ENCODE results near the gene RPL41.

- TF ChIP-seq CTCF (IDR thresholded peaks at IDR 0.05) (no peak), YY1 (IDR thresholded peaks at IDR 0.05; ENCODE audit: low read depth) (no peak), TEAD4 (IDR thresholded peaks at IDR 0.05; ENCODE audit: borderline replicate concordance, insufficient read depth) (no peak), EZH2phosphoT487 (IDR thresholded peaks at IDR 0.05; ENCODE audit: borderline replicate concordance, low read depth) (no peak), RAD21 (IDR thresholded peaks at IDR 0.05; ENCODE audit: low read length) (no peak), REST (IDR thresholded peaks at IDR 0.05; ENCODE audit: low read depth, low read length) (no peak), EP300 (IDR thresholded peaks at IDR 0.05; ENCODE audit: borderline replicate concordance in 1 of 2, low read depth in 1 of 2, low read length in 1 of 2) (no peak), SMC3 (IDR thresholded peaks at IDR 0.05; ENCODE audit: low read depth, low read length) (no peak), POLR2AphosphoS5 (IDR thresholded peaks at IDR 0.05; ENCODE audit: low read depth, low read length) (no peak)
Measured at GRCh38 chr12:56154818-56155217, 38.4 kb downstream of the RPL41 start.
